ENCODE data around the gene AKNAD1.

AKNAD1 gene

DNA sequence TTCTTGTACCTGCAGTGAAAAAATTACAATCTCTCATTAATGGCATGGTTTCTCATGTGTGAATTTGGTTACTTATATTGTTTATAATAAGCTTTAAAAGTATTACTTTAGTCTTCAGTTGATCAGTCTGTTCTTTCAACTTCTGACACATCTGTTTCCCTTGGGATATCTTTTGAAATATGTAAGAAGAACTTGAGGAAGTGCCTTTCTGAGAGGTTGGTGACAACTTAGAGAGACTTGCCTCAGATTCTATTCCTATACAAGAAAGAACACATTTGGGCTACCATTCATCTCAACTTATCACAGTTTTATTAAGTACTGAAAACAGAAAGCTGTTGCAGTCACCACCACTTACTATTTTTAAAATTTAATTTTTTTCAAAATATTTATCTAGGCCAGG lies 8.1 kb downstream of the AKNAD1 start:
- Histone ChIP-seq H3K4me2 (ENCODE audit: low read length) (no peak overlapping the region), H3K27ac (ENCODE audit: low read depth, low read length) (no peak overlapping the region), H3K4me1 (ENCODE audit: control insufficient read depth, low read length) (no peaks in the 10 kb centered on the region), H3K9me3 (ENCODE audit: control insufficient read depth, insufficient read depth, low read length) (no peaks in the 10 kb centered on the region), H3K9me2 (replicated peaks; ENCODE audit: control insufficient read depth, low read length) (no peaks in the 10 kb centered on the region), H3K4me3 (ENCODE audit: low read length) (no peak overlapping the region), H3K36me3 (ENCODE audit: control insufficient read depth, low read length) (no peaks in the 10 kb centered on the region), H3K27me3 (ENCODE audit: control insufficient read depth, low read length) (peaks cover 17% of the 10 kb centered on the region; the same call in 1 of the 2 replicates), H4K20me1 (ENCODE audit: control insufficient read depth, insufficient read depth, low read depth, low read length) (no peaks in the 10 kb centered on the region), H3F3A (ENCODE audit: control insufficient read depth, insufficient read depth) (no peaks in the 10 kb centered on the region), H3K79me2 (ENCODE audit: control insufficient read depth, low read length) (no peaks in the 10 kb centered on the region)
- TF ChIP-seq, protein P1, sequence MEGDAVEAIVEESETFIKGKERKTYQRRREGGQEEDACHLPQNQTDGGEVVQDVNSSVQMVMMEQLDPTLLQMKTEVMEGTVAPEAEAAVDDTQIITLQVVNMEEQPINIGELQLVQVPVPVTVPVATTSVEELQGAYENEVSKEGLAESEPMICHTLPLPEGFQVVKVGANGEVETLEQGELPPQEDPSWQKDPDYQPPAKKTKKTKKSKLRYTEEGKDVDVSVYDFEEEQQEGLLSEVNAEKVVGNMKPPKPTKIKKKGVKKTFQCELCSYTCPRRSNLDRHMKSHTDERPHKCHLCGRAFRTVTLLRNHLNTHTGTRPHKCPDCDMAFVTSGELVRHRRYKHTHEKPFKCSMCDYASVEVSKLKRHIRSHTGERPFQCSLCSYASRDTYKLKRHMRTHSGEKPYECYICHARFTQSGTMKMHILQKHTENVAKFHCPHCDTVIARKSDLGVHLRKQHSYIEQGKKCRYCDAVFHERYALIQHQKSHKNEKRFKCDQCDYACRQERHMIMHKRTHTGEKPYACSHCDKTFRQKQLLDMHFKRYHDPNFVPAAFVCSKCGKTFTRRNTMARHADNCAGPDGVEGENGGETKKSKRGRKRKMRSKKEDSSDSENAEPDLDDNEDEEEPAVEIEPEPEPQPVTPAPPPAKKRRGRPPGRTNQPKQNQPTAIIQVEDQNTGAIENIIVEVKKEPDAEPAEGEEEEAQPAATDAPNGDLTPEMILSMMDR (IDR thresholded peaks at IDR 0.05; ENCODE audit: low read depth, low read length, poor library complexity, severe bottlenecking), result no peak
- no peak for TF ChIP-seq EZH2phosphoT487 (IDR thresholded peaks at IDR 0.05; ENCODE audit: borderline replicate concordance, low read length)

DNA sequence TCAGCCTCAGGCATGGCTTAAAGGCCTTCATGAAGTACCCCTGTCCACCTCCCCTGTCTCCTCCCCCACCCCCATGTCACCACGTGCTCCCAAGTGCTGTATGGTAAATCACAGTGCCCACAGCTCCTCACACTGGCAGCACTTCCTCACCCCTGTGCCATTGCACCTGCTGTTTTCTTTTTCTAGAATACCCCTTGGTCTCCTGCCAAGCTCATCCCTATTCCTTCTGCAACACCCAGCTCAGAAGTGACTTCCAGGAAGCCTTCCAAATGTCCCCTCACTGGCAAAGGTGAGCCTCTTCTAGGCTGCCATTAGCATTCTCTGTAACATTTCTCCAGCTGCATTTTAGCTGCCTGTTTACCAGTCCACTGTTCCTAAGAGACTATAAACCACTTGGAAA lies 9.4 kb downstream of the AKNAD1 start:
- H3K4me1 ChIP-seq (ENCODE audit: control insufficient read depth, low read length), result no peaks in the 10 kb centered on the region
- no peaks in the 10 kb centered on the region for H3K9me2 ChIP-seq (replicated peaks; ENCODE audit: control insufficient read depth, low read length)
- H3K27me3 ChIP-seq (ENCODE audit: control insufficient read depth, low read length), result peaks cover 18% of the 10 kb centered on the region; the same call in 1 of the 2 replicates
- no peak overlapping the region for H3K4me3 ChIP-seq (ENCODE audit: low read length)
- no peaks in the 10 kb centered on the region for H3F3A ChIP-seq (ENCODE audit: control insufficient read depth, insufficient read depth)
- TF ChIP-seq, protein P1 (IDR thresholded peaks at IDR 0.05; ENCODE audit: low read depth, low read length, poor library complexity, severe bottlenecking), result no peak
- no peak for TF ChIP-seq EZH2phosphoT487 (IDR thresholded peaks at IDR 0.05; ENCODE audit: borderline replicate concordance, low read length)
- H3K27ac ChIP-seq (ENCODE audit: low read depth, low read length), result no peak overlapping the region
- no peaks in the 10 kb centered on the region for H4K20me1 ChIP-seq (ENCODE audit: control insufficient read depth, insufficient read depth, low read depth, low read length)
- H3K79me2 ChIP-seq (ENCODE audit: control insufficient read depth, low read length), result no peaks in the 10 kb centered on the region
- H3K4me2 ChIP-seq (ENCODE audit: low read length), result no peak overlapping the region
- H3K36me3 ChIP-seq (ENCODE audit: control insufficient read depth, low read length), result no peaks in the 10 kb centered on the region
- H3K9me3 ChIP-seq (ENCODE audit: control insufficient read depth, insufficient read depth, low read length), result no peaks in the 10 kb centered on the region

DNA sequence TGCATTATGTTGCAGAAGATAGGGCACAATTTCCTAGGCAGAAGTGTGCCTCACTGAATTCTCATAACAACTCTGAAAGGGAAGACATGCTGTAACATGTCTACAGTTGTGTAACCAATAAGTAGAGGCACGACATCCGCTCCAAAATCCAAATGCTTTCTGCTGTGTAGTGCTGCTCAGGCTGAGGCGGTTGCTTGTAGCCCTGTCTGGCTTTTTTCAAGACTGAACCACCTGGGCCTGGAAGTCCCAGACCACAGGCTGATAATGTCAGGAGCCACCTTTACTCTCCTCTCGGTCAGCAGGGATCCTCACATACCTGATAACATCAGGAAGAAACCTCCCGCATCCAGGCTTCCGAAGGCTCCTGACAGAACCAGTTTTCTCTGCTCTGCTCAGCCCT lies 10.9 kb downstream of the AKNAD1 start:
- Histone ChIP-seq H3K4me2 (ENCODE audit: low read length) (no peak overlapping the region), H3K9me2 (replicated peaks; ENCODE audit: control insufficient read depth, low read length) (no peaks in the 10 kb centered on the region), H3K27me3 (ENCODE audit: control insufficient read depth, low read length) (peaks cover 19% of the 10 kb centered on the region; the same call in 1 of the 2 replicates), H3K27ac (ENCODE audit: low read depth, low read length) (no peak overlapping the region), H3K4me3 (ENCODE audit: low read length) (no peak overlapping the region), H3K9me3 (ENCODE audit: control insufficient read depth, insufficient read depth, low read length) (no peaks in the 10 kb centered on the region), H4K20me1 (ENCODE audit: control insufficient read depth, insufficient read depth, low read depth, low read length) (no peaks in the 10 kb centered on the region), H3K36me3 (ENCODE audit: control insufficient read depth, low read length) (no peaks in the 10 kb centered on the region), H3K79me2 (ENCODE audit: control insufficient read depth, low read length) (no peaks in the 10 kb centered on the region), H3K4me1 (ENCODE audit: control insufficient read depth, low read length) (no peaks in the 10 kb centered on the region), H3F3A (ENCODE audit: control insufficient read depth, insufficient read depth) (no peaks in the 10 kb centered on the region)
- TF ChIP-seq, protein P1 (IDR thresholded peaks at IDR 0.05; ENCODE audit: low read depth, low read length, poor library complexity, severe bottlenecking), result no peak
- no peak for TF ChIP-seq EZH2phosphoT487 (IDR thresholded peaks at IDR 0.05; ENCODE audit: borderline replicate concordance, low read length)

Measured in DOHH2 (cell line).